Transverse colon (tissue), 4 donors: ENCODE measurements around the gene FAM120A. TPM values are rescaled to one million over a fixed set of nuclear protein-coding genes. Genes with fewer than 3 reads are reported as not detected.

ENCODE experiments used
- DNase-seq: peaks from one replicate; pipeline ENCODE4 v3.0.0-alpha.2; 2019
- H3K27ac ChIP-seq, 4 donors: fragments of 200-600 bp; sonication (generic); 2 replicates each; pipeline ENCODE4 v1.5.1; 2016 to 2018; ENCODE audit warnings: inconsistent platforms in 4 of 4
- H3K27me3 ChIP-seq: fragments of 200-600 bp; sonication (generic); 2 replicates; pipeline ENCODE4 v1.5.1; 2017; ENCODE audit warnings: inconsistent platforms
- H3K36me3 ChIP-seq, 4 donors: fragments of 200-600 bp; sonication (generic); 2 replicates each; pipeline ENCODE4 v1.5.1; 2017 to 2019; ENCODE audit warnings: inconsistent platforms in 4 of 4
- H3K4me1 ChIP-seq, 4 donors: fragments of 200-600 bp; sonication (generic); 2 replicates each; pipeline ENCODE4 v1.5.1; 2017 to 2020; ENCODE audit warnings: inconsistent platforms in 4 of 4
- H3K4me3 ChIP-seq, 4 donors: fragments of 200-600 bp; sonication (generic); 1 replicate in 1 of 4; 2 replicates in 3 of 4; pipeline versions ENCODE4 v1.5.1 to v1.6.1; 2017 to 2019; ENCODE audit warnings: inconsistent platforms in 4 of 4
- H3K9me3 ChIP-seq, 2 donors: fragments of 200-600 bp; sonication (generic); 2 replicates each; pipeline ENCODE4 v1.5.1; 2017 to 2019; ENCODE audit warnings: inconsistent platforms in 2 of 2
- CTCF ChIP-seq, 5 experiments: fragments of 200-600 bp in 3 of 5; fragments of 450-650 bp in 2 of 5; sonication (generic) in 3 of 5; IDR thresholded peaks; 1 replicate in 2 of 5; 2 replicates in 3 of 5; pipeline ENCODE4 v1.5.1; 2016 to 2017; ENCODE audit warnings: antibody characterized with exemption in 5 of 5, inconsistent platforms in 3 of 5, mild to moderate bottlenecking in 2 of 5, moderate library complexity in 1 of 5
- EP300 ChIP-seq: sonication (generic); formaldehyde crosslinking; IDR thresholded peaks from one replicate; pipeline ENCODE4 v1.6.1; 2017; ENCODE audit warnings: antibody characterized with exemption, low read depth
- POLR2A ChIP-seq: fragments of 450-650 bp; IDR thresholded peaks from one replicate; pipeline ENCODE4 v1.6.1; 2016; ENCODE audit warnings: antibody characterized with exemption, mild to moderate bottlenecking, moderate library complexity
- POLR2AphosphoS5 ChIP-seq, 3 donors: sonication (generic); formaldehyde crosslinking; IDR thresholded peaks; one replicate each; pipeline ENCODE4 v1.6.1; 2016; ENCODE audit warnings: antibody characterized with exemption in 3 of 3
- WGBS, 2 donors: methylation state at CpG; one replicate each; pipeline ENCODE4 v1.1.5; 2018; ENCODE audit warnings: low coverage in 1 of 2; 5-methylcytosine and 5-hydroxymethylcytosine counted together
- in situ Hi-C, 4 donors: fragments of 200-750 bp; cut with MboI; loops; one replicate each; pipeline versions ENCODE4 v1.15.0 to v1.15.1; 2017; ENCODE audit warnings: low sequenced_read_pairs in 3 of 4, low pct_ligation_motif_present in 1 of 4, low pct_unique_long_range_greater_than_20kb in 1 of 4
- intact Hi-C: fragments of 100-400 bp; cut with DNase I; formaldehyde crosslinking; loops from one replicate; pipeline ENCODE4 v1.15.1; 2023; ENCODE audit warnings: low total_unique reads
- total RNA-seq, 4 donors: library from RNA; depleted of rRNA; stranded (reverse); fragments of >200 nt; gene quantifications; one replicate each; pipeline ENCODE4 v1.1.0, GENCODE V29; 2016

Gene FAM120A, protein sequence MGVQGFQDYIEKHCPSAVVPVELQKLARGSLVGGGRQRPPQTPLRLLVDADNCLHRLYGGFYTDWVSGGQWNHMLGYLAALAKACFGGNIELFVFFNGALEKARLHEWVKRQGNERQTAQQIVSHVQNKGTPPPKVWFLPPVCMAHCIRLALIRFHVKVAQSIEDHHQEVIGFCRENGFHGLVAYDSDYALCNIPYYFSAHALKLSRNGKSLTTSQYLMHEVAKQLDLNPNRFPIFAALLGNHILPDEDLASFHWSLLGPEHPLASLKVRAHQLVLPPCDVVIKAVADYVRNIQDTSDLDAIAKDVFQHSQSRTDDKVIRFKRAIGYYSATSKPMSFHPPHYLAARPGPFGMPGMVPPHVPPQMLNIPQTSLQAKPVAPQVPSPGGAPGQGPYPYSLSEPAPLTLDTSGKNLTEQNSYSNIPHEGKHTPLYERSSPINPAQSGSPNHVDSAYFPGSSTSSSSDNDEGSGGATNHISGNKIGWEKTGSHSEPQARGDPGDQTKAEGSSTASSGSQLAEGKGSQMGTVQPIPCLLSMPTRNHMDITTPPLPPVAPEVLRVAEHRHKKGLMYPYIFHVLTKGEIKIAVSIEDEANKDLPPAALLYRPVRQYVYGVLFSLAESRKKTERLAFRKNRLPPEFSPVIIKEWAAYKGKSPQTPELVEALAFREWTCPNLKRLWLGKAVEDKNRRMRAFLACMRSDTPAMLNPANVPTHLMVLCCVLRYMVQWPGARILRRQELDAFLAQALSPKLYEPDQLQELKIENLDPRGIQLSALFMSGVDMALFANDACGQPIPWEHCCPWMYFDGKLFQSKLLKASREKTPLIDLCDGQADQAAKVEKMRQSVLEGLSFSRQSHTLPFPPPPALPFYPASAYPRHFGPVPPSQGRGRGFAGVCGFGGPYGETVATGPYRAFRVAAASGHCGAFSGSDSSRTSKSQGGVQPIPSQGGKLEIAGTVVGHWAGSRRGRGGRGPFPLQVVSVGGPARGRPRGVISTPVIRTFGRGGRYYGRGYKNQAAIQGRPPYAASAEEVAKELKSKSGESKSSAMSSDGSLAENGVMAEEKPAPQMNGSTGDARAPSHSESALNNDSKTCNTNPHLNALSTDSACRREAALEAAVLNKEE
- 100 to 1,000 TPM; 122 to 244 (median 180) TPM for total RNA-seq

DNA sequence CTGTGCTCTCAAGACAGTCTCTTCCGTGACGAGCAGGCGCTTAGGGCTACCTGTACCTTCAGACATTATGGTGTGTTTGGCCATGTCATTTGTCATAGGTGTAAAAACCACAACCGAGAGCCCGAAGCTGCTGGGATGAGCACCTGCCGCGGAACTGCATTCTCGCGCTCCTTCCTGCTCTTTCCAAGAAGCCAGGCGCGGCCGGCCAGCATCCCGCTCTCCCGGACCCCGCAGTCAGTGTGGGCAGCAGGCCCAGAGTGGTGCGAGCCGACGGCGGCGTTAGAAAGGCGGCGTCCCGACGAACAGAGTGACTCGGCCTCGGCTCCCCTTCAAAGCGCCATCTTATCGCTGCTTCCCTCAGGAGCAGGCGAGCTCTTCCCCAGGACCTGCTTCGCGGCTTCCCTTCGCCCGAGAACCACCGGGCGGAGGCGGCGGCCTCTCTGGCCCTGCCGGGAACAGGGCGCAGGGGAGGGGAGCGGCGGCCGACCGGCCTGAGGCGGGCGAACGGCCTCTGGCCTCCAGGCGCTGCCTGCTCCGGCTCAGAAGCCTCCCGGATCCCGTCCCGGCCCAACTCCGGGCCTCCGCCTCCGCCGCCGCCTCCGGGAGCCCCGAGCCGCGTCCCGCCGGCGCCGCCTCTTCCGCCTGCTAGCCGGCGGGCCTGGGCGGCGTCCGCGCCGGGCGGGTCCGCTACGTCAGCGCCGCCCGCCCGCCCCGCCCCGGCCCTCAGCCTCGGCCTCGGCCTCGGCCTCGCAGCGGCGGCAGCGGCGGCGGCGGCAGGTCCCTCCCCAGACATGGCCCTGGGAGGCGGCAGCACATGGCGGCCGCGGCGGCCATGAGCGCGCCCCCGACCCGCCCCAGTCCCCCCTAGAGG is at the start of gene FAM120A:
FAM120A (plus strand) TSS at position 741 of the 871 bp plus-strand sequence. CDS start 231 bp downstream, outside the sequence.
- peak; percentile 79 for DNase-seq
- Histone ChIP-seq H3K36me3 (peaks cover 0 to 23% (median 9%) of the 10 kb centered on the region in 4 donors), H3K9me3 (no peaks in the 10 kb centered on the region), H3K27me3 (no peaks in the 10 kb centered on the region), H3K27ac (peak within 1 kb of the TSS; percentile 97 to 100 (median 98)), H3K4me1 (peaks cover 29 to 44% (median 35%) of the 10 kb centered on the region in 4 donors), H3K4me3 (peak within 1 kb of the TSS; percentile 63 to 85 (median 78))
- intact Hi-C loops = loop anchor here (5.0 kb wide), 1 partner anchor 116 kb away; no protein-coding TSS in a partner anchor
- 1% methylated on average over 32 of the region's 100 CpGs; no CpG with 5 or more reads in 1 of the 2 donors for WGBS, 2 donors
- in situ Hi-C loops = loop anchor here in 1 of 4 donors (10.0 kb wide), 1 partner anchor 114 kb away; no protein-coding TSS in a partner anchor
- TF ChIP-seq CTCF (IDR thresholded peaks at IDR 0.05) (no peak), POLR2AphosphoS5 (IDR thresholded peaks at IDR 0.05) (peak in 2 of 3 donors; percentile 88), EP300 (no peak), POLR2A (peak; percentile 86)

DNA sequence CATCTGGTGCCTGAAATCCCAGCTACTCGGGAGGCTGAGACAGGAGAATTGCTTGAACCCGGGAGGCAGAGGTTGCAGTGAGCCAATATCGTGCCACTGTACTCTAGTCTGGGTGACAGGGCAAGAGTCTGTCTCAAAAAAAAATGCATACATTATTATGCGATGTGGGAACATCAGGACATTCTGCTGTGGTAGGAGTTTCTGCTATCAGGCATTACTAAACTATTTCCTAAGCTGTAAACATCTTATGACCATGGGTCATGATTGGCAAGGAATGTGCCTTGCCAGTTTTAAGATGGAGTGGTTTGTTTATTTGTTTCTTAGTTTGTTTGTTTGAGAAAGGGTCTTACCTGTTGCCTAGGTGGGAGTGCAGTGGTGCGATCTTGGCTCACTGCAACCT is 45.1 kb upstream of the FAM120A start:
- in situ Hi-C loops = no loop called here

DNA sequence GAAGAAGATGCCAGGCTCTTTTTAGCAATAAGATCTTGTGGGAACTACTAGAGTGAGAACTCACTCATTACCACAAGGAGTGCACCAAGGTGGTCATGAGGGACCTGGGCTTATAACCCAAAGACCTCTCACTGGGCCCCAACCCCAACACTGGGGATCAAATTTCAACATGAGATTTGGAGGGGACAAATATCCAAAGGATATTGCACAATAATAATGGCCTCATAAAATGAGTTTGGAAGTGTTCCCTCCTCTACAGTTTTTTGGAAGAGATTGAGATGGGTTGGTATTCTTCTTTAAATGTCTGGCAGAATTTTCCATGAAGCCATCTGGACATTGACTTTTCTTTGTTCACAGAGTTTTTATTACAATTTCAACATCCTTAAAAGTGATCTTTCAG is 38.0 kb upstream of the FAM120A start:
- no peak for TF ChIP-seq POLR2AphosphoS5 (IDR thresholded peaks at IDR 0.05)
- no peak for TF ChIP-seq EP300
- no peak for TF ChIP-seq CTCF (IDR thresholded peaks at IDR 0.05)
- no peak for TF ChIP-seq POLR2A
- Histone ChIP-seq H3K27ac (no peak overlapping the region), H3K27me3 (peaks cover 4% of the 10 kb centered on the region), H3K9me3 (peaks cover 6% of the 10 kb centered on the region in 2 donors), H3K4me3 (no peak overlapping the region), H3K36me3 (no peaks in the 10 kb centered on the region), H3K4me1 (no peaks in the 10 kb centered on the region)
- in situ Hi-C loops = no loop called here
- intact Hi-C loops = no loop called here
- no peak for DNase-seq

More for the DNA sequence above, 45.1 kb upstream of the FAM120A start:
- no peak overlapping the region for H3K4me3 ChIP-seq
- intact Hi-C loops = no loop called here
- no peak for TF ChIP-seq POLR2AphosphoS5 (IDR thresholded peaks at IDR 0.05)
- TF ChIP-seq EP300 = no peak
- TF ChIP-seq POLR2A = no peak
- no peak for TF ChIP-seq CTCF (IDR thresholded peaks at IDR 0.05)
- no peak overlapping the region for H3K27ac ChIP-seq
- no peaks in the 10 kb centered on the region for H3K9me3 ChIP-seq
- WGBS, 2 donors = 91 to 100% methylated on average over 2 to 5 of the region's 5 CpGs
- no peaks in the 10 kb centered on the region for H3K27me3 ChIP-seq
- no peak for DNase-seq
- no peaks in the 10 kb centered on the region for H3K4me1 ChIP-seq
- no peaks in the 10 kb centered on the region for H3K36me3 ChIP-seq
